ENCODE measurements around the gene EPHB3.

The EPHB3 gene

GRCh38 chr3:184554461-184554860 is 7.1 kb upstream of the EPHB3 start:
- TF ChIP-seq CTCF (conservative IDR thresholded peaks at IDR 0.05; ENCODE audit: low read depth), result no peak
- ChIA-PET POLR2A (ENCODE audit: low non-redundant PET) (no interaction called here), CTCF (interaction anchor here (0.9 kb wide), 1 partner anchor 137 kb away, joined by 3 read pairs; no protein-coding TSS in a partner anchor)
- DNase-seq (ENCODE audit: low spot score), result no peak
- no peak overlapping the region for H3K27ac ChIP-seq

DNA sequence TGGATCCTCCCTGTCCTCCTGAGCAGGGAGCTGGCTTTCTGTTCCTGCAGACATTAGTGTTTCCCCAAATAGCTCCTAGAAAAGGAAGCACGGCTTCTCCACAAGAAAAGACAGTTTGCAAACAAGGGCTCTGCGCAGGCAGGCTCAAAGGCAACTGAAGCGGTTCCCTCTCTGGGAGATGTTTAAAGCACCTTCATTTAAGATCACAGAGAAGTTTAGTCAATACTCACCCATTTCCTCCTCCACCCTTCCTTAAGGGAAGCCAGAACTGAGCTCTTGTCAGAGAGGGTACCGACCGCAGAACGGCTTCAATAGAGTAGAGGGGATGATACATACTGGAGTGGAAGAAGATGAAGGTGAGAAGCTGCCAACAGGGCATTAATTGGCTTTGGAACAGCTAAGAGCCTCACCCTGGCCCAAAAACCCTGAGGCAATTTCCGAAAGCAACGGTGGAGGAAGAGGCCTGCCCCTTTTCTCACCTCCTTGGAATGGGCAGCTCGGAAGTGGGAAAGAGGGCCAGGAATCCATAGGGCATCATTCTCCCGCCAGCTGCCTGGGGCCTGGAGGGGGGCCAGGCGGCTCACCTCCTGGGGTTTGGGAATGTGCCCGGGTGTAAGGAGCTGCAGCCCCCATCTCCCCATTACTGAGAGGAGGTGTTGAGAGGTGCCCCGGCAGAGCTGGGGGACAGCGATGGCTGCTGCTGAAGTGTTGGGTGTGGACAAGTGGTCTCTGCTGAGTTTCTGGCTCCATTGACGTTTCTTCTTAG is 4.8 kb upstream of the EPHB3 start:
- no peak overlapping the region for H3K27ac ChIP-seq
- ChIA-PET POLR2A (ENCODE audit: low non-redundant PET) (no interaction called here), CTCF (interaction anchor here (0.6 to 1.7 kb wide), 4 partner anchors 14 to 221 kb away, joined by 3 to 7 read pairs (median 5); no protein-coding TSS in a partner anchor)
- TF ChIP-seq CTCF (conservative IDR thresholded peaks at IDR 0.05; ENCODE audit: low read depth), result no peak
- DNase-seq (ENCODE audit: low spot score), result no peak

- ChIA-PET CTCF (interaction anchor here (0.7 to 1.7 kb wide), 3 partner anchors 14 to 220 kb away, joined by 4 to 7 read pairs (median 6); no protein-coding TSS in a partner anchor), POLR2A (ENCODE audit: low non-redundant PET) (no interaction called here)
- H3K27ac ChIP-seq, result no peak overlapping the region
- no peak for DNase-seq (ENCODE audit: low spot score)
- no peak for TF ChIP-seq CTCF (conservative IDR thresholded peaks at IDR 0.05; ENCODE audit: low read depth)
Observed at GRCh38 chr3:184557348-184557950, 4.1 kb upstream of the EPHB3 start.

DNA sequence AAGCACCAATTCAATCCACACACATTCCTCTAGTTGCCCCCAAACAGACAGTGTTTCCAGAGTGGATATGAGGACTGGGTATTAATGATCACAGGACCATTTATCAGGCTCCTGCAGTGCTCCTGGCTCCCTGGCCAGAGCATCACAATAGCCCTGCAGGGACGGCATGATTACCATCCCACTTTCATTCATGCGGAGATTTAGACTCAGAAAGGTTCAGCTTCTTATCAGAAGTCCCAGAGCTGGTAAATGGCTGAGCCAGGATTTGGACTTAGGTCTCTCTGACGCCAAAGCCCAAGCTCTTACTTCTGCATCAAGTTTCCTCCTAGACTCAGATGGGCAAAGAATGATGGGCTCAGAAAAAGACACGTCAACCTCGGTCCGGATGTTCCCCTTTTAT is 2.9 kb upstream of the EPHB3 start:
- ChIA-PET POLR2A (ENCODE audit: low non-redundant PET) (no interaction called here), CTCF (no interaction called here)
- no peak for DNase-seq (ENCODE audit: low spot score)
- no peak overlapping the region for H3K27ac ChIP-seq
- TF ChIP-seq CTCF (conservative IDR thresholded peaks at IDR 0.05; ENCODE audit: low read depth), result no peak

DNA sequence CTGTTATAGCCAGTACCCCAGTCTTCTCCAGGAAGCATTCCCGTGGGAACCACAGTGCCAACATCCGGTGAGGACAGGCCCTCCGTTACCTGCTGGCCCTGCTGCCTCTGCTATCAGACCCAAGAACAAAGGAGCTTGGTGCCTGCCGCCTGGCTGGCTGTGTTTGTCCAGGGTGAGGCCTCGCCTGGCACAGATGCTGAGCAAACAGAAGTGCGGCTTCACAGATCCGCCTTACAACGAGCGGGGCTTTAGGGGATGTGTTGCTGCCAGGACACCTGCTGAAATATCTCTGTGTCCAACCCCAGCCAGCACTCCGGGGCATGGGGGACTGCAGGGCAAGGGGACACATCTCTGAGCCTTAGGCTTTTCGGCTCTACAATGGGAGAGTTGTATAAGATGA is 2.2 kb upstream of the EPHB3 start:
- TF ChIP-seq CTCF (conservative IDR thresholded peaks at IDR 0.05; ENCODE audit: low read depth), result no peak
- ChIA-PET CTCF (no interaction called here), POLR2A (ENCODE audit: low non-redundant PET) (no interaction called here)
- DNase-seq (ENCODE audit: low spot score), result no peak
- H3K27ac ChIP-seq, result no peak overlapping the region

DNA sequence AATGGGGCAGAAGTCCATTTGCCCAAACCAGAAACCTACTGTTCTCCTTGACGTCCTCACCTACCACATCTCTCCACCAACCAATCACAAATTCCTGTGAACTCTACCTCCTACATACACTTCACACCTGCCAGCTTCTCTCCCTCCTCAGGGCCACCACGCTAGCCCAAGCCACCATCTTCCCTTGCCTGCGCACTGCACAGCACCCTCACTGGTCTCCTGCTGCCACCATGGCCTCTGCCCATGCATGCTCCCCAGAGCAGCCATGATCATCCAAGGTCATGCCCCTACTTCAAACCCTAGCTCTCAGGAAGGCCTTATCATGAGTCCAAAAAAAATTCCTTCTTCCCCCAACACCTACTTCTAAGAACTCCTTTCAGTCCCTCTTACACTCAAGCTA is 1.1 kb upstream of the EPHB3 start:
- no peak overlapping the region for H3K27ac ChIP-seq
- ChIA-PET POLR2A (ENCODE audit: low non-redundant PET) (no interaction called here), CTCF (interaction anchor here (0.6 to 2.0 kb wide), 28 partner anchors 9 to 248 kb away, joined by 3 to 24 read pairs (median 5); partner anchors contain the start of gene MAGEF1)
- DNase-seq (ENCODE audit: low spot score), result no peak
- TF ChIP-seq CTCF (conservative IDR thresholded peaks at IDR 0.05; ENCODE audit: low read depth), result no peak

Data from RWPE1 (cell line).